Limb (tissue), 2 donors: Measurements from ENCODE around the gene GALNT10.

ENCODE experiments used
- DNase-seq, 2 donors: peaks; one replicate each; pipeline ENCODE4 v3.0.0-alpha.2; 2016; ENCODE audit errors: extremely low spot score in 2 of 2

GALNT10 gene

DNA sequence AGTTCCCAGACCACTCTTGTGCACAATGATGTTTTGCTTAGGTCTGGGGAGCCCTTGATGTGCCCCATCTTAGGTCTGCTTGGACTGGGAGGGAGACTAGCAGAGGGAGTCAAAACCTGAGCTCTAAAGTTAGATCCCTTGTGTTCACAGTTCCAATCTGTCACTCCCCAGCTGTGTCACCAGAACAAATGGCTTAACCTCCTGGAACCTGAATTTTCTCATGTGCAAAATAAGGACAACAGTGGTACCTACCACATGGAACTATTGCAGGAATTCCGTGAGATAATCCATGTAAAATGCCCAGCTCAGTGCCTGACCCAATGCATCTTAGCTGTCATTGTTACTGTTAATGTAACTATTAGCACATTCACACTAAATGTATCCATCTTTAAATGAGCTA, 45.5 kb downstream of the GALNT10 start:
- no peak for DNase-seq

DNA sequence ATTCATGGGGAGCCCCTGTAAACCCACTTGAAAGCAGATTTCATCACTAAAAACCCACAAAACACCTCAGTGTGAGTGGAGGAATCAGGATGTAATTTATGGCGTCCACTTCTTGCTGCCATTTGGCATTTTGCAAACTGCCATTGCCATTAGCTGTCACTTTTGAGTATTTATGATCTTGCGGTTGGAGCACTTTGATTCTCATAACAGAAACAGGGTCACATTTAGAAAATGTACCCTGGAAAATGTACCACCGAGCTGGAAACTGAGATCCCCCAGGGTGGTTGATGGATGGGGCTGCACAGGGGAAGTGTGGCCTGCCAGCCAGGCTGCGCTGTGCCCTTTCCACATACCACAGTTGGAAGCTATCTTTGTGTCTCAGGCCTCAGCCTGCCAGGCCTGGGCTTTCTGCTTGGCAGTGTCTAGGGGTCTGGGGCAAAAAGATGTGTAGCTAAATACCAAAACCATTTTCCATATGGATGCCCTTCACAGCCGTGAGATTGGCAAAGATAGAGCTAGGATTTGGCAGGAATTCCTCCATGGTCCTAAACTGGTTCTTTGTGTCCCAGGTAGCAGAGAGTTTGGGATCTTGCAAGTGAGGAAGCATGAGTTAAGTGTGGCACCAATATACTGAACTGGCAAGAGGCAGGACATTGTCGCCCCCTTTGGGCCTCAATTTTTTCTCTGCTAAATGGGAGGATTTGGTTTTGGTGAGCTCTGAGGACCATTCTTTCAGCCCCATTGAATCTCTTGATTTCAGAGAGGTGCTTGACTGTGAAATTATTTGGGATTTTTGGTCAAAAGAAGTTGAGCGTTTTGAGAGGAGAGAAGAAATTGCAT, 46.2 kb downstream of the GALNT10 start:
- no peak for DNase-seq

- DNase-seq = no peak
These were observed 46.8 kb downstream of the GALNT10 start for GRCh38 chr5:154237376-154237743.

DNA sequence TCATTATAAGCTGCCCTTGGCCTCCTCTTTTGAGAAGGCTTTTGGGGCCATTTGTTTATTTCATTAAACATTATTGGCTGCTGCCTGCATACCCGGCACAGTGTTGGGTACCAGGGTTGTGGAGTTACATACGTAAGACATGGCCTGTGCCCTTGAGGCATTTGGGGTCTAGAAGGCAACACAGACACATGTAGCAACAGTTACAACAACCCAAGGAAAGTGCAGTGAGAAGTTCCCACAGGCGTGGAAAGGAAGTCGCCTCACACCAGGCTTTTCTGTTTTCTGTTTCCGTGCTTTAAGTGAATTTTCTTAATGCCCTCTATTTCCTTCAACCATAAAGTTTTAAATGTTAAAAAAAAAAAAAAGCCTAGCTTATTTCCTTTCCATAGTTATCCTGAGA, 47.4 kb downstream of the GALNT10 start:
- DNase-seq = no peak

DNA sequence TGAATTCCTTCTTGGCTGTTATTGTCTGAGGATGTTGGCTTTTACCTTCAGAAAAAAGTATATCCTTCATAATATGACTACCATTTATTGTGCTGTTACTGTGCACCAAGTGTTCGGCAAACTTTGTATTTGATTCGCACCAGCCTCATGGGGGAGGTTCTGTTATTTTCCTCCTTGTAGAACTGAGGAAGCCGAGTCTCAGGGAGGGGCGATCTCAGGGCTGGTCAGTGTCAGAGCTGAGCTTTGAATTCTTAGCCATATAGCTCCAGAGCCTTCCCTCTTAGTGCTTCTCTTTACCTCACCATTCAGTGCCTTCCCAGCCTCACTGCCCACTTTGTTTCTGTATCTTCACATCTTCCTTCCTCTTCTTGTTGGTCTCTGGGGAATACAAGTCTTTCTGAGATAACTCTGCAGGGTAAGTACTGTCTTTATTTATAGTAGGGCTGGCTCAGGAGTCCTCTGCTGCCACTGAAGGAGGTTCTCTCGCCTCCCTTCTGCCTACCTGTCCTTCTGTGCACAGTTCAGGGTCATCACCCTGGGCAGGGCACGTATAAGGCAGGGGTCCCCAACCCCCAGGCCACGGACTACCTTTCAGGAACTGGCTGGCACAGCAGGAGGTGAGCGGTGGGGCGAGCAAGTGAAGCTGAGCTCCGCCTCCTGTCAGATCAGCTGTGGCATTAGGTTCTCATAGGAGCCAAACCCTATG, 48.4 kb downstream of the GALNT10 start:
- no peak for DNase-seq

GRCh38 chr5:154240595-154240994, 50.1 kb downstream of the GALNT10 start:
- no peak for DNase-seq

DNA sequence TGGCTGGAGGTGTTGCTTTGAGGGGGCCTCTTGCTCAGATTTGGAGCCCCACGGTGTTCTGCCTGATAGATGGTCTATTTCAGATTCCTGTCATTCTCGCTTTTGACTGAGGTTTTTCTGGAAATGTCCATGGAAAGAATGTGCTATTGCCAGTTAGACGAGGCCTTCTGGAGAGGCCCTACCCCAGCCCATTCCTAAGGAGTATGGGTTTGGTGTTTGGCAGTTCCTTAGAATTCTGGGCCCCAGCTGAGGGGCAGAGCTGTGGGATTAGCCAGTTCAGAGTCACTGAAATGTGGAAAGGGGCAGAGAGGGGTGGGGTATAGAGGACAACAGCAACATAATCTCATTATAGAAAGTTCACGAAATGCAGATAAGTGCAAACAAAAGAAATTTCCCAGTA, 50.5 kb downstream of the GALNT10 start:
- no peak for DNase-seq

- no peak for DNase-seq
These were observed 51.9 kb downstream of the GALNT10 start for GRCh38 chr5:154242442-154242841.

DNA sequence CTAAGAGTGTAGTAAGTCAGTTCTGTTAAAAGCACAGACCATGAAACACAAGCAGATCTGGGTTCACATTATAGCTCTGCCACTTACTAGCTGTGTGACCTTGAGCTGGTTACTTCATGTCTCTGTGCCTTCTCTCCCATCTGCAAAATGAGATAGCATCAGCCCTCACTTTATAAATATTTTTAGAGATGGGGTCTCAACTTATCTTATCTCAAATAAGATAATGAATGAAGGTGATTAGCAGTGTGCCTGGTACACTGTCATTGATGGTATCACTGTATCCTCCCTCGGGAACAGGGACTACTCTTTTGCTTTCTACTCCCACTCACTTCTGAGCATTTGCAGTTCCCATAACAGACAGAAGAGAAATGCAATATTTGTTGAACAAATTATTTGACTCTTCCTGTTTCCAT, 52.4 kb downstream of the GALNT10 start:
- DNase-seq = no peak

DNA sequence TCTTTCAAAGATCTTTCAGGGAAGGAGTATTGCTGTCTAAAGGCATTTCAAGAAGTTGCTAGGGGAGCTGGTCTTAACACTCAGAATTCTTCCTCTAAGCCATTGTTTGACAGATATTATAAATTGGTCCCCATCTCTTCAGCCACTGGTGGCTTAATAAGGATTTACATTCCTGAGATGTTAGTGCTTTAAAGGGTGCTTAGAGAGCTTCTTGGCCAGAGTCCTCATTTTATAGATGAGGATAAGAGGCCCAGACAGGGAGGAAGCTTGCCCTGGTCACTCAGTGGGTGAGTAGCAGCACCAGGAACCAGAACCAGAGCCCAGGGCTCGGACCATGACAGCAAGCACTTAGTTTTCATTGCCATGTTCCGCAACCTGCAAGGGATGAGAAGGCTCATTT, 53.2 kb downstream of the GALNT10 start:
- DNase-seq = no peak

- no peak for DNase-seq
These were observed 53.9 kb downstream of the GALNT10 start for GRCh38 chr5:154244476-154244875.

GRCh38 chr5:154248691-154249090, 58.2 kb downstream of the GALNT10 start:
- no peak for DNase-seq

DNA sequence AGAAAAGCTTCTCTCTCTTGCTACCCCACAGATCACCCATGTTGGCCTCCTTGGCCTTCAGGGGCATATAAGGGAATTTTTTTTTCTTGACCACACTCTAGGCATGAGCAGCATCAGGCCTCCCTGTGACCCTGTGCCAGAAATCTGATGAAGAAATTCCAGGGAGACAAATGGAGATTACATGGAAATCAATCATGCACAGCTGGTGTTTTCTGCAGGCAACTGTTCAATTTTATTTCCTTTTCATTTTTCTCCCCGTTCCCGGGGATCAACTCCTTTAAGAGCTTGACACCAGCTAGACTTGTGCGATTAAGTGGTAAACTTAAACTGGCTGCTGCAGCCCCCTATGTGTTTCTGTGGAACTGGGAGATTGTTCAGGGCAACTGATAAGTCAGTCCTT, 59.3 kb downstream of the GALNT10 start:
- no peak for DNase-seq

DNA sequence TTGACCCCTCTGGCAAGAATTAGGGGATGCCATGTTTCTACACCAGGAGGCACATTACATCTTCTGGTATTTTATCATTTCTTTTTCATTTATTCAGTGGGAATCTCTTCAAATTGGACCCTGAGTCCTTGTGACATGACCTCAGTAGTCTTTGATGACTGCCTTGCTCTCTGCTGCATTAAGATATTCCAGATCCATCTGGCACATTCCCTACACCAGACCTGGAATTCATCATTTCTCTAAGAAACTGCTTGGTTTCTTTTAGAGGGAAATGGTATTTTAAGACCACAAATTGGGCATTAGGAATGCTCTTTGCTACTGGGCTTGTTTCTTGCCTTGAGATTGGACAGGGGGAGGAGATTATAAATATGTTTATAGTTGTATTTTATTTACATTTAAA, 61.0 kb downstream of the GALNT10 start:
- no peak for DNase-seq

- no peak for DNase-seq
These were observed 63.3 kb downstream of the GALNT10 start for GRCh38 chr5:154253807-154254206.

DNA sequence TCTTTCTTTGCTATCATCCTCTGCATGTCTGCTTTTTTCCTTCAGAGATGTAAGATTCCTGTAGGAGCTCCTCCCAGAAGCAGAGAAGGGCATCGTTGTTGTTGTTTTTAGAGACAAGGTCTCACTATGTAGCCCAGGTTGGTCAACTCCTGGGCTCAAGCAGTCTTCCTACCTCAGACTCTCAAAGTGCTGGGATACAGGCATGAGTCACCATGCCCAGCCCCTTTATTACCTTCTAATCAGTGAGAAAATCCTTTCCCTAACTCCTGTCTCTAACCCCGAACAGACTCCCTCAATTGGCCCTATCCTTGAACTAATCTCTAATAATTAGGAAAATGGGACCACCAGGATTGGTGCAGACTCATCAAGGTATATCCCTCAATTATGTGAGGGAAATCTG, 64.4 kb downstream of the GALNT10 start:
- no peak for DNase-seq

DNA sequence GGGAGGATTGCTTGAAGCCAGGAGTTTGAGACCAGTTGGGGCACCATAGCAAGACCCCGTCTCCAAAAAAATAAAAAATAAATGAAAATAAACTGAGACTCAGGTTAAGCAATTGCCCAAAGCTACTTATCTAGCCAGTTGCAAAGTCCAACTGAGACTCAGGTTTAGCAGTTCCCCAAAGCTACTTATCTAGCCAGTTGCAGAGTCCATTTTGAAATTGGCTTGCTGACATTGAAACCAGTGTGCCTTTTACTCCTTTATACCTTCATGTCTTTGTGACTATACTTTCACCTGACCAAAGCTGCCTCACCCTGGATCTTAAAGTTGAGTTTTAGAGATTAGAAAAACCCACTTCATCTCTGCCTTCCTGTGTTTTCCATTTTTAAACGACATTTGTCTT, 66.5 kb downstream of the GALNT10 start:
- no peak for DNase-seq

DNA sequence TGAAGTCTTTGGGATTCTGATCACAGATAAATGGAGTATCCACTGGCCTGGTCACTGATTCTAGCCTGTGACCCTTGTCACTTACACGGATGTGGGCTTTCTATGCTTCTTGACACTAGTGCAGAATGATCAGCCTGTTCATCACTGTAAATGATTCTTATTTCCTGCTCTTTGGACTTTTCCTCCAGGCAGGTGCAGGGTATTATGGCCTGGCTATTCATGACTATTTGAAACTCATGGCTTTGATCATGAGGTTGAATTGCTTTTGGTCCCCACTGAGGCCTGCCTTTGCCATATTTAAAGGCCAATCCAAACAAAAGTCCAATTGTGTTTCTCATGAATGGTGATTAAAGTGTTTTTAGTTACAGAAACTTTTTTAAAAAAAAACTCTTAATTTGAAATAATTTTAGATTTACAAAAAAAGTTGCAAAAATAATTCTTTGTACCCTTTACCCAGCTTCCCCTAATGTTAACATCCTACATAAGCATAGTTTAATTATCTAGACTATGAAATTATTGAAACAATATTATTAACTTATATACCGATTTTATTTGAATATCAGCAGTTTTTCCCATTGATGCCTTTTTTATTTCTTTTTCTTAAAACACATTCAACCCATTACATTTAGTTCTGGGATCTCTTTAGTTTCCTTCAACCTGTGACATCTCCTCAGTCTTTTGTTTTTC, 68.1 kb downstream of the GALNT10 start:
- DNase-seq = no peak

DNA sequence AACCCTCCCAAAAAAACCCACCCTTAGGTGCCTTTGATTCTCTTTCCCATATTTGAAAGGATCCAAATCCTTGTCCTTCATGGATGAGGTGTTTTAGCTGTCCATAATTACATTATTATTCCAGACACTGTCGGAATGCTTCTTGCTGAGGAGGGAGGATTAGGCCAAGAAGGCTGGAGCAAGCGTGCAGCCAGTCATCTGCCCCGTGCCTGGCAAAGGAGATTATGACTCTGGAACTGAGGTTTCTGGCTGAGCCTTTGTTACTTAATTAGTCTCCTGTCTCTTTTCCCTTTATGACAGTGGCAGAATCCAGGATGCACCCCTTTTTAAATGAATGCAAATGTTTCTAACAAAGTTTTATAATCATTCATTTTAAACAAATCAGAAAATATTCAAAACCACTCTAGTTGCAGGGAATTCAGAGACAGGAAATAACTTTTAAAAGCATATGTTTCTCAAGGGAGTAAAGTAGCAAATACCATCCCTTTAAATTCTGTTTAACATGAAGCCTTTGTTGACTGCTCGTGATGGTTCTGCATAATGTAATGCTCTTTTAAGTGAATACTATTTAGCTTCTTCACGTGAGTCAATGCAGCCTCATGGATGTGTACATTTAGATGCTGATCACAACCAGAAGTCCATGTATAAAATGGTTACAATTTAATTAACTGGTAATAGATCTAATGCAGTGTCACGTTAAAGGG, 69.8 kb downstream of the GALNT10 start:
- no peak for DNase-seq

- no peak for DNase-seq
These were observed 71.8 kb downstream of the GALNT10 start for GRCh38 chr5:154262342-154262741.

GRCh38 chr5:154264549-154265196, 74.1 kb downstream of the GALNT10 start:
- DNase-seq = no peak
